ENCODE measurements around the gene WSB2.
"Not testable (repeated sequence)": the region's sequence is repeated elsewhere in the genome, so short reads cannot be mapped to it uniquely, and the experiment has no call there.

WSB2 gene

GRCh38 chr12:118061011-118061872, at the start of gene WSB2:
WSB2 (minus strand) TSS chr12:118061179; CDS start chr12:118061048, 131 bp downstream.
- DNase-seq: peak; percentile 85

GRCh38 chr12:118109088-118109487, 48.1 kb upstream of the WSB2 start:
- no peak for DNase-seq

GRCh38 chr12:118107694-118108093, 46.7 kb upstream of the WSB2 start:
- no peak for DNase-seq

GRCh38 chr12:118107011-118107410, 46.0 kb upstream of the WSB2 start:
- no peak for DNase-seq

- DNase-seq: peak; percentile 67
Observed at GRCh38 chr12:118103601-118104382, 42.8 kb upstream of the WSB2 start, which contains the start of gene VSIG10. VSIG10 (minus strand) TSS chr12:118104011; CDS start chr12:118103671, 340 bp downstream.

GRCh38 chr12:118103201-118103600, 42.2 kb upstream of the WSB2 start:
- peak; percentile 63 for DNase-seq

- no peak for DNase-seq
Observed at GRCh38 chr12:118102609-118103008, 41.6 kb upstream of the WSB2 start.

- no peak for DNase-seq
Observed at GRCh38 chr12:118102070-118102469, 41.1 kb upstream of the WSB2 start.

- DNase-seq: no peak
Observed at GRCh38 chr12:118101051-118101450, 40.1 kb upstream of the WSB2 start.

GRCh38 chr12:118098911-118099671, 38.1 kb upstream of the WSB2 start:
- DNase-seq: no peak

GRCh38 chr12:118098401-118098800, 37.4 kb upstream of the WSB2 start:
- no peak for DNase-seq

GRCh38 chr12:118094039-118094438, 33.1 kb upstream of the WSB2 start:
- no peak for DNase-seq

GRCh38 chr12:118089782-118090181, 28.8 kb upstream of the WSB2 start:
- no peak for DNase-seq

GRCh38 chr12:118082161-118082560, 21.2 kb upstream of the WSB2 start:
- no peak for DNase-seq

- not testable (repeated sequence) for DNase-seq
Observed at GRCh38 chr12:118081521-118081920, 20.5 kb upstream of the WSB2 start.

GRCh38 chr12:118073768-118074167, 12.8 kb upstream of the WSB2 start:
- DNase-seq: no peak

- DNase-seq: no peak
Observed at GRCh38 chr12:118070650-118071049, 9.7 kb upstream of the WSB2 start.

- no peak for DNase-seq
Observed at GRCh38 chr12:118068445-118068844, 7.5 kb upstream of the WSB2 start.

GRCh38 chr12:118065380-118065779, 4.4 kb upstream of the WSB2 start:
- DNase-seq: no peak

- DNase-seq: no peak
Observed at GRCh38 chr12:118064608-118065007, 3.6 kb upstream of the WSB2 start.

GRCh38 chr12:118063576-118064391, 2.8 kb upstream of the WSB2 start:
- no peak for DNase-seq

All from activated effector memory CD4-positive, alpha-beta T cell treated with anti-CD3 and anti-CD28 coated beads, Interleukin-2, amount 50 U/mL, for 16 hours (primary cell).